ENCODE measurements around the gene CDT1. TPM values are rescaled to one million over a fixed set of nuclear protein-coding genes. Genes with fewer than 3 reads are reported as not detected.
"Not testable (repeated sequence)": the region's sequence is repeated elsewhere in the genome, so short reads cannot be mapped to it uniquely, and the experiment has no call there.

Gene CDT1
- total and polyA plus RNA-seq, 5 experiments from 2014 or later = 0.13 to 0.74 (median 0.36) TPM; not detected in 1

- Mint-ChIP-seq H3K27ac (no peak overlapping the region), H3K9me3 (no peaks in the 10 kb centered on the region), H3K4me3 (no peak overlapping the region), H3K4me1 (peaks cover under 1 to 7% (median 4%) of the 10 kb centered on the region in 4 donors), H3K36me3 (peaks cover 0 to 3% (median 0%) of the 10 kb centered on the region in 3 donors), H3K27me3 (no peaks in the 10 kb centered on the region)
- DNase-seq (no peak), ATAC-seq (no peak)
- POLR2A ChIA-PET = interaction anchor here (1.0 to 2.7 kb wide), 2 partner anchors 41 to 401 kb away, joined by 3 to 11 read pairs; partner anchors contain the start of genes GALNS, TRAPPC2L and ZNF778
These were observed 13.3 kb downstream of the CDT1 start for GRCh38 chr16:88816736-88817535.

- no peak overlapping the region for H3K4me3 Mint-ChIP-seq
- H3K27ac Mint-ChIP-seq = peak overlapping the region in 1 of 10 donors; percentile 37
- ATAC-seq (no peak), DNase-seq (no peak)
- POLR2A ChIA-PET = interaction anchor here (0.5 to 2.7 kb wide), 2 partner anchors 15 to 40 kb away, joined by 4 to 11 read pairs; partner anchors contain the start of genes GALNS and TRAPPC2L
- H3K4me1 Mint-ChIP-seq = peaks cover 0 to 3% (median 0%) of the 10 kb centered on the region in 4 donors
- H3K36me3 Mint-ChIP-seq = peaks cover 0 to 3% (median 2%) of the 10 kb centered on the region in 3 donors
- H3K9me3 Mint-ChIP-seq = no peaks in the 10 kb centered on the region
- H3K27me3 Mint-ChIP-seq = no peaks in the 10 kb centered on the region
These were observed 14.4 kb downstream of the CDT1 start for GRCh38 chr16:88817785-88818574.

GRCh38 chr16:88818575-88818874, 14.9 kb downstream of the CDT1 start:
- no peak for DNase-seq
- POLR2A ChIA-PET = interaction anchor here (0.5 to 2.7 kb wide), 2 partner anchors 16 to 39 kb away, joined by 4 to 11 read pairs; partner anchors contain the start of genes GALNS and TRAPPC2L
- peaks cover 0 to 3% (median 0%) of the 10 kb centered on the region in 4 donors for H3K4me1 Mint-ChIP-seq
- no peak for ATAC-seq
- H3K9me3 Mint-ChIP-seq = no peaks in the 10 kb centered on the region
- H3K36me3 Mint-ChIP-seq = peaks cover 0 to 3% (median 2%) of the 10 kb centered on the region in 3 donors
- peak overlapping the region in 1 of 10 donors; percentile 19 for H3K27ac Mint-ChIP-seq
- no peak overlapping the region for H3K4me3 Mint-ChIP-seq
- H3K27me3 Mint-ChIP-seq = no peaks in the 10 kb centered on the region

GRCh38 chr16:88819126-88819525, 15.5 kb downstream of the CDT1 start:
- Mint-ChIP-seq H3K27ac (no peak overlapping the region), H3K4me1 (no peaks in the 10 kb centered on the region), H3K4me3 (no peak overlapping the region), H3K27me3 (no peaks in the 10 kb centered on the region), H3K9me3 (no peaks in the 10 kb centered on the region), H3K36me3 (peaks cover 0 to 3% (median 2%) of the 10 kb centered on the region in 3 donors)
- DNase-seq (no peak), ATAC-seq (no peak)
- POLR2A ChIA-PET = interaction anchor here (0.5 kb wide), 1 partner anchor 27 kb away, joined by 8 read pairs; no protein-coding TSS in a partner anchor

- Mint-ChIP-seq H3K4me1 (no peaks in the 10 kb centered on the region), H3K4me3 (no peak overlapping the region), H3K36me3 (peaks cover 0 to 3% (median 2%) of the 10 kb centered on the region in 3 donors), H3K27ac (peak overlapping the region in 1 of 10 donors; percentile 40), H3K27me3 (no peaks in the 10 kb centered on the region), H3K9me3 (no peaks in the 10 kb centered on the region)
- ATAC-seq (no peak), DNase-seq (no peak)
- POLR2A ChIA-PET = interaction anchor here (1.7 kb wide), 1 partner anchor 17 kb away, joined by 4 read pairs; the partner anchor contains the start of gene CDT1
These were observed 16.9 kb downstream of the CDT1 start for GRCh38 chr16:88820385-88821025.

- Mint-ChIP-seq H3K4me1 (peaks cover 0 to 2% (median 0%) of the 10 kb centered on the region in 4 donors), H3K27ac (no peak overlapping the region), H3K9me3 (no peaks in the 10 kb centered on the region), H3K4me3 (no peak overlapping the region), H3K27me3 (no peaks in the 10 kb centered on the region), H3K36me3 (peaks cover 0 to 5% (median 2%) of the 10 kb centered on the region in 3 donors)
- POLR2A ChIA-PET = interaction anchor here (0.7 to 1.7 kb wide), 3 partner anchors 9 to 40 kb away, joined by 3 to 4 read pairs (median 3); partner anchors contain the start of genes APRT and CDT1
- ATAC-seq (no peak), DNase-seq (no peak)
These were observed 17.7 kb downstream of the CDT1 start for GRCh38 chr16:88821168-88821850.

GRCh38 chr16:88822281-88823040, 18.9 kb downstream of the CDT1 start:
- Mint-ChIP-seq H3K27ac (peak overlapping the region in 1 of 10 donors; percentile 40), H3K4me3 (no peak overlapping the region), H3K36me3 (peaks cover 0 to 3% (median 2%) of the 10 kb centered on the region in 3 donors), H3K27me3 (no peaks in the 10 kb centered on the region), H3K9me3 (no peaks in the 10 kb centered on the region), H3K4me1 (peaks cover 0 to 2% (median 0%) of the 10 kb centered on the region in 4 donors)
- POLR2A ChIA-PET = interaction anchor here (0.7 kb wide), 1 partner anchor 11 kb away, joined by 3 read pairs; the partner anchor contains the start of gene APRT
- DNase-seq (no peak), ATAC-seq (no peak)

- H3K4me3 Mint-ChIP-seq, POLR2A ChIA-PET, H3K9me3 Mint-ChIP-seq, H3K36me3 Mint-ChIP-seq, H3K27me3 Mint-ChIP-seq, H3K27ac Mint-ChIP-seq, H3K4me1 Mint-ChIP-seq, ATAC-seq, DNase-seq: not testable (repeated sequence)
These were observed 20.1 kb downstream of the CDT1 start for GRCh38 chr16:88823646-88824045.

- POLR2A ChIA-PET = no interaction called here
- DNase-seq = no peak
- H3K4me3 Mint-ChIP-seq = no peak overlapping the region
- H3K4me1 Mint-ChIP-seq = peaks cover 0 to 2% (median 0%) of the 10 kb centered on the region in 4 donors
- no peaks in the 10 kb centered on the region for H3K27me3 Mint-ChIP-seq
- peaks cover 0 to 3% (median 2%) of the 10 kb centered on the region in 3 donors for H3K36me3 Mint-ChIP-seq
- no peak overlapping the region for H3K27ac Mint-ChIP-seq
- no peak for ATAC-seq
- no peaks in the 10 kb centered on the region for H3K9me3 Mint-ChIP-seq
These were observed 20.9 kb downstream of the CDT1 start for GRCh38 chr16:88824256-88825077.

- POLR2A ChIA-PET = no interaction called here
- ATAC-seq (no peak), DNase-seq (no peak)
- Mint-ChIP-seq H3K27ac (no peak overlapping the region), H3K27me3 (no peaks in the 10 kb centered on the region), H3K9me3 (no peaks in the 10 kb centered on the region), H3K4me3 (no peak overlapping the region), H3K4me1 (peaks cover 0 to 2% (median 0%) of the 10 kb centered on the region in 4 donors), H3K36me3 (peaks cover 0 to 3% (median 2%) of the 10 kb centered on the region in 3 donors)
These were observed 21.6 kb downstream of the CDT1 start for GRCh38 chr16:88825146-88825545.
